ENCODE data around the gene RAPGEF6. TPM values are rescaled to one million over a fixed set of nuclear protein-coding genes. Genes with fewer than 3 reads are reported as not detected.
A peak's percentile ranks its signal among the peaks of the same experiment; 100 is the strongest.

Gene RAPGEF6
- total RNA-seq, 1 donor from 2014 or later = 18.9 TPM

- H3K27me3 Mint-ChIP-seq (ENCODE audit: unreplicated experiment) = no peaks in the 10 kb centered on the region
- H3K9me3 Mint-ChIP-seq (ENCODE audit: unreplicated experiment) = no peaks in the 10 kb centered on the region
- H3K4me1 Mint-ChIP-seq (ENCODE audit: unreplicated experiment) = peaks cover 14% of the 10 kb centered on the region
- peak overlapping the region; percentile 39 for H3K27ac Mint-ChIP-seq (ENCODE audit: unreplicated experiment)
- DNase-seq (ENCODE audit: extremely low spot score, unreplicated experiment) = no peak
- no peak overlapping the region for H3K4me3 Mint-ChIP-seq (ENCODE audit: unreplicated experiment)
- H3K36me3 Mint-ChIP-seq (ENCODE audit: unreplicated experiment) = no peaks in the 10 kb centered on the region
- TF ChIP-seq CTCF (IDR thresholded peaks at IDR 0.05) = no peak
These were observed 24.6 kb downstream of the RAPGEF6 start for GRCh38 chr5:131610198-131611063.

GRCh38 chr5:131609774-131610173 lies 25.3 kb downstream of the RAPGEF6 start:
- no peak for DNase-seq (ENCODE audit: extremely low spot score, unreplicated experiment)
- H3K27ac Mint-ChIP-seq (ENCODE audit: unreplicated experiment) = peak overlapping the region; percentile 39
- no peaks in the 10 kb centered on the region for H3K9me3 Mint-ChIP-seq (ENCODE audit: unreplicated experiment)
- H3K4me1 Mint-ChIP-seq (ENCODE audit: unreplicated experiment) = peaks cover 14% of the 10 kb centered on the region
- no peaks in the 10 kb centered on the region for H3K36me3 Mint-ChIP-seq (ENCODE audit: unreplicated experiment)
- no peak overlapping the region for H3K4me3 Mint-ChIP-seq (ENCODE audit: unreplicated experiment)
- no peak for TF ChIP-seq CTCF (IDR thresholded peaks at IDR 0.05)
- H3K27me3 Mint-ChIP-seq (ENCODE audit: unreplicated experiment) = no peaks in the 10 kb centered on the region

DNA sequence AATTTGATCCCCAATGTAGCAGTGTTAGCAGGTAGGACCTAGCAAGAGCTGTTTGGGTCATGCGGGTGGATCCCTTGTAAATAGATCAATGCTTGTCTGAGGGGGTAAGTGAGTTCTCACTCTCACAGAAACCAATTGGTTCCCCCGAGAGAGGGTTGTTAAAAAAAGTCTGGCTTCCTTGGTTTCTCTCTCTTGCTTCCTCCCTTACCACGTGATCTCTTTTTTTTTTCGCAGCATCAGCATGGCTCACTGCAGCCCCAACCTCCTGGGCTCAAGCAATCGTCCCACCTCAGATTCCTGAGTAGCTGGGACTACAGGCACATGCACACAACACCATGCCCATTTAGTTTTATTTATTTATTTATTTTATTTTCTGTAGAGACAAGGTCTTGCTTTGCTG lies 26.4 kb downstream of the RAPGEF6 start:
- Mint-ChIP-seq H3K4me1 (ENCODE audit: unreplicated experiment) (peaks cover 14% of the 10 kb centered on the region), H3K9me3 (ENCODE audit: unreplicated experiment) (no peaks in the 10 kb centered on the region), H3K4me3 (ENCODE audit: unreplicated experiment) (no peak overlapping the region), H3K27me3 (ENCODE audit: unreplicated experiment) (no peaks in the 10 kb centered on the region), H3K36me3 (ENCODE audit: unreplicated experiment) (no peaks in the 10 kb centered on the region), H3K27ac (ENCODE audit: unreplicated experiment) (no peak overlapping the region)
- TF ChIP-seq CTCF (IDR thresholded peaks at IDR 0.05) = no peak
- no peak for DNase-seq (ENCODE audit: extremely low spot score, unreplicated experiment)

DNA sequence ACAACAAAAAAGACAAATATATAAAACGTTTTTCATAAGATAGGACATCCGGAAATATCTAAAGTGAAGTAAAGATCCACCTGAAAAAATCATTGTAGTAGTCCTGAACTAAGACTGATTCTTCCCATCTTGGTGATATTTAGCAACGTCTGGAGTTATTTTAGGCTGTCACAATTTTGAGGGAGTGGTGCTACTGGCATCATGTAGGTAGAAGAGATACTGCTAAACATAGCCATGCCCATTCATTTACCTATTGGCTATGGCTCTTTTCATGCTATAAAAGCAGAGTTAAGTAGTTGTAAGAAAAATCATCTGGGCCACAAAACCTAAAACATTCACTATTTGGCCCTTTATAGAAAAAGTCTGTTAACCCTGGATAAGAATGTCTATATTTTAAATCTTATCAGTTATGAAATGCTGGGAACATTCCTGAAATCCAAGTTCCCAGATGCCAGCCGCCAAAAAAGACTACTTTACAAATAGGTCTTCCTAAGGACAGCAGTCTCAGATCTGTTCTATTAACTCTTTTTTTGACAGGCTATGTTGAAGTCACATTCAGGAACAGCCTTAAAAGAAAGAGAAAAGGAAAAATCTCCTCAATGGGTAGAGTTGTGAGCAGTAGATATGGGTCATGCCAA lies 27.0 kb downstream of the RAPGEF6 start:
- DNase-seq (ENCODE audit: extremely low spot score, unreplicated experiment) = no peak
- H3K4me3 Mint-ChIP-seq (ENCODE audit: unreplicated experiment) = no peak overlapping the region
- no peak for TF ChIP-seq CTCF (IDR thresholded peaks at IDR 0.05)
- H3K4me1 Mint-ChIP-seq (ENCODE audit: unreplicated experiment) = peaks cover 14% of the 10 kb centered on the region
- H3K9me3 Mint-ChIP-seq (ENCODE audit: unreplicated experiment) = no peaks in the 10 kb centered on the region
- H3K27ac Mint-ChIP-seq (ENCODE audit: unreplicated experiment) = no peak overlapping the region
- H3K36me3 Mint-ChIP-seq (ENCODE audit: unreplicated experiment) = no peaks in the 10 kb centered on the region
- no peaks in the 10 kb centered on the region for H3K27me3 Mint-ChIP-seq (ENCODE audit: unreplicated experiment)

- H3K36me3 Mint-ChIP-seq (ENCODE audit: unreplicated experiment) = no peaks in the 10 kb centered on the region
- H3K9me3 Mint-ChIP-seq (ENCODE audit: unreplicated experiment) = no peaks in the 10 kb centered on the region
- H3K27ac Mint-ChIP-seq (ENCODE audit: unreplicated experiment) = no peak overlapping the region
- H3K4me3 Mint-ChIP-seq (ENCODE audit: unreplicated experiment) = no peak overlapping the region
- TF ChIP-seq CTCF (IDR thresholded peaks at IDR 0.05) = no peak
- peaks cover 14% of the 10 kb centered on the region for H3K4me1 Mint-ChIP-seq (ENCODE audit: unreplicated experiment)
- no peaks in the 10 kb centered on the region for H3K27me3 Mint-ChIP-seq (ENCODE audit: unreplicated experiment)
- DNase-seq (ENCODE audit: extremely low spot score, unreplicated experiment) = no peak
These were observed 27.6 kb downstream of the RAPGEF6 start for GRCh38 chr5:131607418-131607817.

All from osteocyte (in vitro differentiated cells).